GM20000 (cell line): ENCODE measurements around the gene FBN3.

Source experiments
- DNase-seq: peaks from one replicate; pipeline ENCODE4 v3.0.0; 2012; ENCODE audit warnings: low spot score
- CTCF ChIP-seq: IDR thresholded peaks from 2 replicates; pipeline ENCODE4 v1.5.1; 2012; ENCODE audit warnings: mild to moderate bottlenecking, control low read depth; ENCODE audit errors: extremely low read depth, missing control alignments

FBN3 gene

GRCh38 chr19:8085598-8086408 is 63.6 kb downstream of the FBN3 start:
- DNase-seq = no peak

GRCh38 chr19:8084152-8084551 is 65.2 kb downstream of the FBN3 start:
- no peak for TF ChIP-seq CTCF
- DNase-seq = no peak

More at GRCh38 chr19:8085598-8086408, 63.6 kb downstream of the FBN3 start:
- no peak for TF ChIP-seq CTCF

GRCh38 chr19:8083141-8083540 is 66.3 kb downstream of the FBN3 start:
- no peak for TF ChIP-seq CTCF
- DNase-seq = no peak

GRCh38 chr19:8081569-8082550 is 67.5 kb downstream of the FBN3 start:
- TF ChIP-seq CTCF = no peak
- DNase-seq = no peak

GRCh38 chr19:8080832-8081231 is 68.6 kb downstream of the FBN3 start:
- no peak for DNase-seq
- no peak for TF ChIP-seq CTCF

GRCh38 chr19:8079988-8080387 is 69.4 kb downstream of the FBN3 start:
- no peak for DNase-seq
- TF ChIP-seq CTCF = no peak
